ENCODE results near the gene KNCN. TPM values are rescaled to one million over a fixed set of nuclear protein-coding genes. Genes with fewer than 3 reads are reported as not detected.

The KNCN gene
- total RNA-seq, 1 donor from 2014 or later: not detected

GRCh38 chr1:46554597-46555381 is 3.3 kb upstream of the KNCN start:
- H3K4me1 Mint-ChIP-seq (ENCODE audit: low read depth, unreplicated experiment): no peaks in the 10 kb centered on the region
- no peak overlapping the region for H2AFZ ChIP-seq (ENCODE audit: low read depth, low read length)
- H3K27me3 Mint-ChIP-seq (ENCODE audit: low read depth, unreplicated experiment): peaks cover 35% of the 10 kb centered on the region
- peaks cover 3% of the 10 kb centered on the region for H3K36me3 Mint-ChIP-seq (ENCODE audit: low read depth, unreplicated experiment)
- H3K27ac Mint-ChIP-seq (ENCODE audit: unreplicated experiment): no peak overlapping the region
- H3K9ac ChIP-seq (ENCODE audit: low read length): no peak overlapping the region
- TF ChIP-seq EZH2 (IDR thresholded peaks at IDR 0.05; ENCODE audit: insufficient read depth, low read length): no peak
- TF ChIP-seq CTCF (IDR thresholded peaks at IDR 0.05; ENCODE audit: insufficient read depth, low read depth, low read length): no peak
- no peaks in the 10 kb centered on the region for H4K20me1 ChIP-seq (ENCODE audit: insufficient read depth, low read length)
- H3K36me3 ChIP-seq (ENCODE audit: insufficient read depth, low read length): no peaks in the 10 kb centered on the region
- H3K4me3 Mint-ChIP-seq (ENCODE audit: unreplicated experiment): no peak overlapping the region
- H3K9me3 ChIP-seq (ENCODE audit: insufficient read depth, low read depth, low read length): no peaks in the 10 kb centered on the region
- FAIRE-seq: no peak
- H3K79me2 ChIP-seq (ENCODE audit: insufficient read depth, low read length): no peaks in the 10 kb centered on the region
- DNase-seq (ENCODE audit: low read depth): no peak
- H3K4me2 ChIP-seq (ENCODE audit: low read length): no peak overlapping the region
- H3K4me3 ChIP-seq (ENCODE audit: insufficient read depth, low read depth, low read length): no peak overlapping the region
- no peak overlapping the region for H3K27ac ChIP-seq (ENCODE audit: low read depth, low read length)
- H3K27me3 ChIP-seq (ENCODE audit: insufficient read depth, low read length): peaks cover 8% of the 10 kb centered on the region
- H3K9me3 Mint-ChIP-seq (ENCODE audit: unreplicated experiment): no peaks in the 10 kb centered on the region
- no peaks in the 10 kb centered on the region for H3K4me1 ChIP-seq (ENCODE audit: insufficient read depth, low read length)

- H3K9me3 ChIP-seq (ENCODE audit: insufficient read depth, low read depth, low read length): no peaks in the 10 kb centered on the region
- H2AFZ ChIP-seq (ENCODE audit: low read depth, low read length): no peak overlapping the region
- peaks cover 8% of the 10 kb centered on the region for H3K27me3 ChIP-seq (ENCODE audit: insufficient read depth, low read length)
- no peak overlapping the region for H3K4me3 ChIP-seq (ENCODE audit: insufficient read depth, low read depth, low read length)
- no peaks in the 10 kb centered on the region for H3K4me1 ChIP-seq (ENCODE audit: insufficient read depth, low read length)
- TF ChIP-seq CTCF (IDR thresholded peaks at IDR 0.05; ENCODE audit: insufficient read depth, low read depth, low read length): no peak
- no peak overlapping the region for H3K9ac ChIP-seq (ENCODE audit: low read length)
- H3K27me3 Mint-ChIP-seq (ENCODE audit: low read depth, unreplicated experiment): peaks cover 41% of the 10 kb centered on the region
- no peaks in the 10 kb centered on the region for H4K20me1 ChIP-seq (ENCODE audit: insufficient read depth, low read length)
- no peak overlapping the region for H3K4me2 ChIP-seq (ENCODE audit: low read length)
- no peaks in the 10 kb centered on the region for H3K9me3 Mint-ChIP-seq (ENCODE audit: unreplicated experiment)
- no peak for DNase-seq (ENCODE audit: low read depth)
- peaks cover 1% of the 10 kb centered on the region for H3K4me1 Mint-ChIP-seq (ENCODE audit: low read depth, unreplicated experiment)
- no peak overlapping the region for H3K4me3 Mint-ChIP-seq (ENCODE audit: unreplicated experiment)
- no peak overlapping the region for H3K27ac ChIP-seq (ENCODE audit: low read depth, low read length)
- no peak overlapping the region for H3K27ac Mint-ChIP-seq (ENCODE audit: unreplicated experiment)
- H3K79me2 ChIP-seq (ENCODE audit: insufficient read depth, low read length): no peaks in the 10 kb centered on the region
- H3K36me3 Mint-ChIP-seq (ENCODE audit: low read depth, unreplicated experiment): peaks cover 3% of the 10 kb centered on the region
- no peak for FAIRE-seq
- no peaks in the 10 kb centered on the region for H3K36me3 ChIP-seq (ENCODE audit: insufficient read depth, low read length)
These were observed 2.8 kb upstream of the KNCN start for GRCh38 chr1:46554236-46554596.

GRCh38 chr1:46553506-46553905 is 2.1 kb upstream of the KNCN start:
- H4K20me1 ChIP-seq (ENCODE audit: insufficient read depth, low read length): no peaks in the 10 kb centered on the region
- no peak overlapping the region for H3K4me3 Mint-ChIP-seq (ENCODE audit: unreplicated experiment)
- no peak overlapping the region for H3K4me2 ChIP-seq (ENCODE audit: low read length)
- no peak overlapping the region for H3K27ac Mint-ChIP-seq (ENCODE audit: unreplicated experiment)
- no peak for TF ChIP-seq EZH2 (IDR thresholded peaks at IDR 0.05; ENCODE audit: insufficient read depth, low read length)
- no peak for TF ChIP-seq CTCF (IDR thresholded peaks at IDR 0.05; ENCODE audit: insufficient read depth, low read depth, low read length)
- DNase-seq (ENCODE audit: low read depth) (no peak), FAIRE-seq (no peak)
- H3K27me3 ChIP-seq (ENCODE audit: insufficient read depth, low read length): peaks cover 8% of the 10 kb centered on the region
- H2AFZ ChIP-seq (ENCODE audit: low read depth, low read length): no peak overlapping the region
- no peaks in the 10 kb centered on the region for H3K9me3 ChIP-seq (ENCODE audit: insufficient read depth, low read depth, low read length)
- no peaks in the 10 kb centered on the region for H3K79me2 ChIP-seq (ENCODE audit: insufficient read depth, low read length)
- H3K4me3 ChIP-seq (ENCODE audit: insufficient read depth, low read depth, low read length): no peak overlapping the region
- H3K9me3 Mint-ChIP-seq (ENCODE audit: unreplicated experiment): no peaks in the 10 kb centered on the region
- no peaks in the 10 kb centered on the region for H3K4me1 ChIP-seq (ENCODE audit: insufficient read depth, low read length)
- no peak overlapping the region for H3K27ac ChIP-seq (ENCODE audit: low read depth, low read length)
- peaks cover 3% of the 10 kb centered on the region for H3K36me3 Mint-ChIP-seq (ENCODE audit: low read depth, unreplicated experiment)
- H3K9ac ChIP-seq (ENCODE audit: low read length): no peak overlapping the region
- peaks cover 43% of the 10 kb centered on the region for H3K27me3 Mint-ChIP-seq (ENCODE audit: low read depth, unreplicated experiment)
- peaks cover 2% of the 10 kb centered on the region for H3K4me1 Mint-ChIP-seq (ENCODE audit: low read depth, unreplicated experiment)
- H3K36me3 ChIP-seq (ENCODE audit: insufficient read depth, low read length): no peaks in the 10 kb centered on the region

Data from astrocyte (in vitro differentiated cells and primary cell).